Right renal cortex interstitium (tissue), 3 donors: ENCODE measurements around the gene SLC30A4. TPM values are rescaled to one million over a fixed set of nuclear protein-coding genes. Genes with fewer than 3 reads are reported as not detected.
A peak's percentile ranks its signal among the peaks of the same experiment; 100 is the strongest.
"Not testable (repeated sequence)": the region's sequence is repeated elsewhere in the genome, so short reads cannot be mapped to it uniquely, and the experiment has no call there.

Experiments used
- DNase-seq, 3 donors: peaks; one replicate each; pipeline ENCODE4 v3.0.0-alpha.2; 2013; ENCODE audit warnings: low read depth in 3 of 3, low spot score in 2 of 3
- polyA plus RNA-seq, 3 donors: library from polyadenylated mRNA; unstranded; fragments of 120-200 nt; gene quantifications; one replicate each; pipeline ENCODE4 v1.2.1, GENCODE V29; 2013; ENCODE audit not compliant: insufficient read length in 3 of 3

SLC30A4 gene
- polyA plus RNA-seq, 3 donors: 8.1 to 8.5 (median 8.3) TPM

- no peak for DNase-seq
These were observed 11.7 kb downstream of the SLC30A4 start for GRCh38 chr15:45510758-45511280.

- DNase-seq: not testable (repeated sequence)
These were observed 15.4 kb downstream of the SLC30A4 start for GRCh38 chr15:45507143-45507542.

- DNase-seq: no peak
These were observed 23.1 kb downstream of the SLC30A4 start for GRCh38 chr15:45499426-45499825.

- no peak for DNase-seq
These were observed 23.9 kb downstream of the SLC30A4 start for GRCh38 chr15:45498701-45499100.

- no peak for DNase-seq
These were observed 25.3 kb downstream of the SLC30A4 start for GRCh38 chr15:45497261-45497660.

GRCh38 chr15:45496658-45497057 lies 25.9 kb downstream of the SLC30A4 start:
- DNase-seq: no peak

GRCh38 chr15:45495588-45495987 lies 27.0 kb downstream of the SLC30A4 start:
- no peak for DNase-seq

- no peak for DNase-seq
These were observed 32.8 kb downstream of the SLC30A4 start for GRCh38 chr15:45489690-45490238.

- DNase-seq: no peak
These were observed 36.2 kb downstream of the SLC30A4 start for GRCh38 chr15:45486317-45486716.

- no peak for DNase-seq
These were observed 41.4 kb downstream of the SLC30A4 start for GRCh38 chr15:45481135-45481534.

- no peak for DNase-seq
These were observed 46.1 kb downstream of the SLC30A4 start for GRCh38 chr15:45476410-45476809.

- DNase-seq: no peak
These were observed 47.8 kb downstream of the SLC30A4 start for GRCh38 chr15:45474799-45475198.

GRCh38 chr15:45473068-45473467 lies 49.5 kb downstream of the SLC30A4 start:
- no peak for DNase-seq

GRCh38 chr15:45471151-45471550 lies 51.4 kb downstream of the SLC30A4 start:
- DNase-seq: no peak

- no peak for DNase-seq
These were observed 53.1 kb downstream of the SLC30A4 start for GRCh38 chr15:45469441-45469840.

- no peak for DNase-seq
These were observed 53.5 kb downstream of the SLC30A4 start for GRCh38 chr15:45469027-45469426.

- DNase-seq: no peak
These were observed 54.3 kb downstream of the SLC30A4 start for GRCh38 chr15:45468294-45468693.

GRCh38 chr15:45458746-45459403 lies 63.7 kb downstream of the SLC30A4 start:
- peak in 1 of 3 donors; percentile 60 for DNase-seq

- peak; percentile 76 to 83 (median 79) for DNase-seq
These were observed 64.7 kb downstream of the SLC30A4 start for GRCh38 chr15:45457641-45458539.

GRCh38 chr15:45457220-45457619 lies 65.3 kb downstream of the SLC30A4 start:
- no peak for DNase-seq
